ENCODE data around the gene PFKL. TPM values are rescaled to one million over a fixed set of nuclear protein-coding genes. Genes with fewer than 3 reads are reported as not detected.
A peak's percentile ranks its signal among the peaks of the same experiment; 100 is the strongest.

The PFKL gene
- total and polyA plus RNA-seq, 12 donors = 16.6 to 123 (median 94.1) TPM

DNA sequence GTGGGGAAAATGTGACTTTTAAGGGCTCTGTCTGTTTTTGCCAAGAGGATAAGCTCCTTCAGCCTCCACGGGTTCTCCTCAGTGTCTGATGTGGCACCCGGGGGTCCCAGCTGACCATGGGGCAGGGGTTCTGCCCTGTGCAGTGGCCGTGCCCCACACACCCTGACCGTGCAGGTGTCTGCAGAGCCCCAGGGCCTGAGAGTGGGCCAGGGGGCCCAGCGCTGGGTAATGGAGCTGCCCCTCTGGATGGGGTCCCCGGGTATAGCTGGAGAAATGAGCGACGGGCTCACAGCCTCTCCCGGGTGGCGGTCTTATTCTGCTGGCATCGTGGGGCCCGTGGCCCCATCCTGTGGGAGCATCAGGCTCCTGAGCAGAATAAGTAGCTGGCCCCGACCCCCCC, 2.9 kb upstream of the PFKL start:
- no peaks in the 10 kb centered on the region for H3K36me3 ChIP-seq (replicated peaks in 1 of 2)
- H3K27me3 ChIP-seq = no peaks in the 10 kb centered on the region
- DNase-seq = no peak
- no peaks in the 10 kb centered on the region for H3K9me3 ChIP-seq (replicated peaks in 1 of 3)
- intact Hi-C loops (cut with DNase I) = no loop called here
- H3K4me3 ChIP-seq = no peak overlapping the region
- H3K27ac ChIP-seq = no peak overlapping the region
- WGBS, 4 donors = 56 to 71% (median 66%) methylated on average over 11 to 13 of the region's 13 CpGs
- H3K4me1 ChIP-seq (replicated peaks in 1 of 2) = peaks cover 8 to 29% of the 10 kb centered on the region in 2 donors
- no peak for TF ChIP-seq POLR2A (IDR thresholded peaks at IDR 0.05)
- TF ChIP-seq, protein P1, sequence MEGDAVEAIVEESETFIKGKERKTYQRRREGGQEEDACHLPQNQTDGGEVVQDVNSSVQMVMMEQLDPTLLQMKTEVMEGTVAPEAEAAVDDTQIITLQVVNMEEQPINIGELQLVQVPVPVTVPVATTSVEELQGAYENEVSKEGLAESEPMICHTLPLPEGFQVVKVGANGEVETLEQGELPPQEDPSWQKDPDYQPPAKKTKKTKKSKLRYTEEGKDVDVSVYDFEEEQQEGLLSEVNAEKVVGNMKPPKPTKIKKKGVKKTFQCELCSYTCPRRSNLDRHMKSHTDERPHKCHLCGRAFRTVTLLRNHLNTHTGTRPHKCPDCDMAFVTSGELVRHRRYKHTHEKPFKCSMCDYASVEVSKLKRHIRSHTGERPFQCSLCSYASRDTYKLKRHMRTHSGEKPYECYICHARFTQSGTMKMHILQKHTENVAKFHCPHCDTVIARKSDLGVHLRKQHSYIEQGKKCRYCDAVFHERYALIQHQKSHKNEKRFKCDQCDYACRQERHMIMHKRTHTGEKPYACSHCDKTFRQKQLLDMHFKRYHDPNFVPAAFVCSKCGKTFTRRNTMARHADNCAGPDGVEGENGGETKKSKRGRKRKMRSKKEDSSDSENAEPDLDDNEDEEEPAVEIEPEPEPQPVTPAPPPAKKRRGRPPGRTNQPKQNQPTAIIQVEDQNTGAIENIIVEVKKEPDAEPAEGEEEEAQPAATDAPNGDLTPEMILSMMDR (IDR thresholded peaks at IDR 0.05) = no peak

GRCh38 chr21:44297525-44298290, 2.1 kb upstream of the PFKL start:
- no peaks in the 10 kb centered on the region for H3K27me3 ChIP-seq
- no peaks in the 10 kb centered on the region for H3K36me3 ChIP-seq (replicated peaks in 1 of 2)
- H3K9me3 ChIP-seq (replicated peaks in 1 of 3) = no peaks in the 10 kb centered on the region
- no peak overlapping the region for H3K27ac ChIP-seq
- no peak overlapping the region for H3K4me3 ChIP-seq
- intact Hi-C loops (cut with DNase I) = no loop called here
- WGBS, 4 donors = 9 to 23% (median 21%) methylated on average over 7 to 22 of the region's 22 CpGs
- peaks cover 8 to 30% of the 10 kb centered on the region in 2 donors for H3K4me1 ChIP-seq (replicated peaks in 1 of 2)
- DNase-seq = peak; percentile 84 to 94 (median 91)
- TF ChIP-seq POLR2A (IDR thresholded peaks at IDR 0.05) = no peak
- TF ChIP-seq, protein P1 (IDR thresholded peaks at IDR 0.05) = peak; percentile 77 to 89 (median 86)

DNA sequence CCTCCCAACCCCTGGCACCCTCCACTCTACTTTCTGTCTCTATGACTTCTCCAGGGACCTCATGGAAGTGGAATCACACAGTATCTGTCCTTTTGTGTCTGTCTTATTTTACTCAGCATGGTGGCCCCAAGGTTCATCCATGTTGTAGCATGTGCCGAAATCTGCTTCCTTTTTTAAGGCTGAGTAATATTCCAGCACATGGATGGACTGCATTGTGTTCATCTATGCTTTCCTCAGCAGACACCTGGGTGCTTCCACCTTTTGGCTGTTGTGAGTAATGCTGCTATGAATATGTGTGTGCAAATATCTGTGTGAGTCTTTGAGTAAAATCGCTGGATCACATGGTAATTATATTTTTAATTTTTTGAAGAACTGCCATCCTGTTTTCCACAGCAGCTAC, 1.6 kb upstream of the PFKL start:
- WGBS, 4 donors = 77 to 86% (median 81%) methylated on average over 2 of the region's 2 CpGs
- intact Hi-C loops (cut with DNase I) = no loop called here
- Histone ChIP-seq H3K4me1 (replicated peaks in 1 of 2) (peaks cover 8 to 30% of the 10 kb centered on the region in 2 donors), H3K27ac (no peak overlapping the region), H3K9me3 (replicated peaks in 1 of 3) (no peaks in the 10 kb centered on the region), H3K36me3 (replicated peaks in 1 of 2) (no peaks in the 10 kb centered on the region), H3K4me3 (no peak overlapping the region), H3K27me3 (no peaks in the 10 kb centered on the region)
- no peak for DNase-seq
- no peak for TF ChIP-seq POLR2A (IDR thresholded peaks at IDR 0.05)
- TF ChIP-seq, protein P1 (IDR thresholded peaks at IDR 0.05) = no peak

DNA sequence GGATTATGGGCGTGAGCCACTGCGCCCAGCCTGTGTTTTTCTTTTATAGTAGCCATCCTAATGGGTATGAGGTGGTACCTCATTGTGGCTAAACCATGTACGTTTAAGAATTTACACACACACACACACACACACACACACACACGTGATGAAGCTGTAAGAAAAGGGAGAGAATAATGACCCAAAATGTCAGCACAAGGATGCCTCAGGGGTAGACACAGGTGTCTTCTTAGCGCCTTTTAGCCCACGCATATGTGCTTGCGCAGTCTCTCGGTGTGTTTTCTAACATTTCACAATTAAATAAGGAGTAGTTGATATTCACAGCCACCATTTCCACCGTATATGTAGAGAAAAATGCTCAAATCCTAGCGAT, 782 bp upstream of the PFKL start:
- peak overlapping the region in 2 of 4 donors; percentile 43 to 86 for H3K4me3 ChIP-seq
- H3K27me3 ChIP-seq = no peaks in the 10 kb centered on the region
- H3K36me3 ChIP-seq (replicated peaks in 1 of 2) = no peaks in the 10 kb centered on the region
- H3K27ac ChIP-seq = peak overlapping the region; percentile 48 to 92 (median 83)
- intact Hi-C loops (cut with DNase I) = no loop called here
- TF ChIP-seq, protein P1 (IDR thresholded peaks at IDR 0.05) = no peak
- TF ChIP-seq POLR2A (IDR thresholded peaks at IDR 0.05) = no peak
- peaks cover 8 to 30% of the 10 kb centered on the region in 2 donors for H3K4me1 ChIP-seq (replicated peaks in 1 of 2)
- no peaks in the 10 kb centered on the region for H3K9me3 ChIP-seq (replicated peaks in 1 of 3)
- WGBS, 4 donors = 26 to 37% (median 36%) methylated on average over 9 to 10 of the region's 10 CpGs
- DNase-seq = no peak

Measured in adrenal gland (tissue), 12 donors.